Breast epithelium (tissue), 3 donors: ENCODE measurements around the gene MDFIC.

Experiments
- POLR2A ChIP-seq: fragments of 450-650 bp; IDR thresholded peaks from one replicate; pipeline ENCODE4 v1.6.1; 2016; ENCODE audit warnings: antibody characterized with exemption, mild to moderate bottlenecking, moderate library complexity
- POLR2AphosphoS5 ChIP-seq, 3 donors: sonication (generic); formaldehyde crosslinking; IDR thresholded peaks; one replicate each; pipeline ENCODE4 v1.6.1; 2017; ENCODE audit warnings: antibody characterized with exemption in 3 of 3
- TF ChIP-seq, protein P1 (sequence below), 3 donors: fragments of 450-650 bp; IDR thresholded peaks; one replicate each; pipeline ENCODE4 v1.5.1; 2016 to 2017; ENCODE audit warnings: antibody characterized with exemption in 3 of 3, mild to moderate bottlenecking in 3 of 3, moderate library complexity in 3 of 3

GRCh38 chr7:115014794-115015193 lies 92.9 kb downstream of the MDFIC start:
- TF ChIP-seq POLR2A, result no peak
- TF ChIP-seq, protein P1, sequence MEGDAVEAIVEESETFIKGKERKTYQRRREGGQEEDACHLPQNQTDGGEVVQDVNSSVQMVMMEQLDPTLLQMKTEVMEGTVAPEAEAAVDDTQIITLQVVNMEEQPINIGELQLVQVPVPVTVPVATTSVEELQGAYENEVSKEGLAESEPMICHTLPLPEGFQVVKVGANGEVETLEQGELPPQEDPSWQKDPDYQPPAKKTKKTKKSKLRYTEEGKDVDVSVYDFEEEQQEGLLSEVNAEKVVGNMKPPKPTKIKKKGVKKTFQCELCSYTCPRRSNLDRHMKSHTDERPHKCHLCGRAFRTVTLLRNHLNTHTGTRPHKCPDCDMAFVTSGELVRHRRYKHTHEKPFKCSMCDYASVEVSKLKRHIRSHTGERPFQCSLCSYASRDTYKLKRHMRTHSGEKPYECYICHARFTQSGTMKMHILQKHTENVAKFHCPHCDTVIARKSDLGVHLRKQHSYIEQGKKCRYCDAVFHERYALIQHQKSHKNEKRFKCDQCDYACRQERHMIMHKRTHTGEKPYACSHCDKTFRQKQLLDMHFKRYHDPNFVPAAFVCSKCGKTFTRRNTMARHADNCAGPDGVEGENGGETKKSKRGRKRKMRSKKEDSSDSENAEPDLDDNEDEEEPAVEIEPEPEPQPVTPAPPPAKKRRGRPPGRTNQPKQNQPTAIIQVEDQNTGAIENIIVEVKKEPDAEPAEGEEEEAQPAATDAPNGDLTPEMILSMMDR (IDR thresholded peaks at IDR 0.05), result no peak
- no peak for TF ChIP-seq POLR2AphosphoS5 (IDR thresholded peaks at IDR 0.05)
